Measurements from ENCODE around the gene RIN3. TPM values are rescaled to one million over a fixed set of nuclear protein-coding genes. Genes with fewer than 3 reads are reported as not detected.

Gene RIN3
- total RNA-seq, 3 donors from 2014 or later (not counting 1 experiment from before 2014, with no cell fraction given), result 248 to 289 (median 282) TPM

DNA sequence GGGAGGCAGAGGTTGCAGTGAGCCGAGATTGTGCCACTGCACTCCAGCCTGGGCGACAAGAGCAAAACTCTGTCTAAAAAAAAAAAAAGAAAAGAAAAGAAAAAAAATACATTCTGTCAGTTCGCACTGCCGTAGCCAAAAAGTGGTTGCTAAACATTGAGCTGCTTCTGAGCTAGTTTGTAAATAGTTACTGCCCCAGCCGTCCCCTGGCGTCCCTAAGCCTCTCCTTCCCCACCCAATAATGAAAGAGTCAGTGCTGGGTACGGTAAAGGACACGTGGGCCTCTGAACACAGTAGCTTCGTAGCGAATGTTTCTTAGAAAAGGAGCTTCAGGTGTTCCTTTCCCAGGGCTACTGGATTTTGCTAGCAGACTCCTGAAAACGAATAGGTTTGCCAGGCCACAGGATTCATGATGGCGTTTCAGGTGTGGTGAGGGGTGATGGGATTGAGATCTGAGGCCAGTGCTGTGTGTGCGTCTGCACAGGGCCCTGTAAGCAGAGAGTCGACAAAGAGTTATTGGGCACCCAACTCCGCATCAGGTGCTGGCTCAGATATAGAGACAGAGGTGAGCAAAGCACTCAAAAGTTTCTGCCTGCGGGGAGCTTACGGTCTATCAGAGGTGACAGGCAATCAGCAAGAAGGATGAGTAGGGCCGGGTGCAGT is 140.8 kb downstream of the RIN3 start:
- peaks cover 98% of the 10 kb centered on the region for H3K4me1 ChIP-seq (ENCODE audit: control insufficient read depth, insufficient read depth, low read length)
- 33% methylated on average over 18 of the region's 18 CpGs for WGBS (ENCODE audit: insufficient coverage)
- H3K27me3 ChIP-seq (ENCODE audit: control insufficient read depth, insufficient read depth, low read length), result no peaks in the 10 kb centered on the region
- intact Hi-C loops (cut with micrococcal nuclease), result loop anchor here (5.0 kb wide), 2 partner anchors 33 to 63 kb away; no protein-coding TSS in a partner anchor
- H3K27me3 Mint-ChIP-seq (ENCODE audit: low read depth in 2 of 2), result no peaks in the 10 kb centered on the region
- H3K27ac ChIP-seq (ENCODE audit: low read length), result peak overlapping the region; percentile 87
- H3K4me1 Mint-ChIP-seq, result peaks cover 88 to 97% of the 10 kb centered on the region in 2 donors
- H3K4me3 ChIP-seq (ENCODE audit: low read length), result peak overlapping the region; percentile 34
- TF ChIP-seq, protein P1, sequence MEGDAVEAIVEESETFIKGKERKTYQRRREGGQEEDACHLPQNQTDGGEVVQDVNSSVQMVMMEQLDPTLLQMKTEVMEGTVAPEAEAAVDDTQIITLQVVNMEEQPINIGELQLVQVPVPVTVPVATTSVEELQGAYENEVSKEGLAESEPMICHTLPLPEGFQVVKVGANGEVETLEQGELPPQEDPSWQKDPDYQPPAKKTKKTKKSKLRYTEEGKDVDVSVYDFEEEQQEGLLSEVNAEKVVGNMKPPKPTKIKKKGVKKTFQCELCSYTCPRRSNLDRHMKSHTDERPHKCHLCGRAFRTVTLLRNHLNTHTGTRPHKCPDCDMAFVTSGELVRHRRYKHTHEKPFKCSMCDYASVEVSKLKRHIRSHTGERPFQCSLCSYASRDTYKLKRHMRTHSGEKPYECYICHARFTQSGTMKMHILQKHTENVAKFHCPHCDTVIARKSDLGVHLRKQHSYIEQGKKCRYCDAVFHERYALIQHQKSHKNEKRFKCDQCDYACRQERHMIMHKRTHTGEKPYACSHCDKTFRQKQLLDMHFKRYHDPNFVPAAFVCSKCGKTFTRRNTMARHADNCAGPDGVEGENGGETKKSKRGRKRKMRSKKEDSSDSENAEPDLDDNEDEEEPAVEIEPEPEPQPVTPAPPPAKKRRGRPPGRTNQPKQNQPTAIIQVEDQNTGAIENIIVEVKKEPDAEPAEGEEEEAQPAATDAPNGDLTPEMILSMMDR (IDR thresholded peaks at IDR 0.05), result no peak
- H3K36me3 ChIP-seq (ENCODE audit: control insufficient read depth, insufficient read depth, low read length), result peaks cover 42% of the 10 kb centered on the region
- peaks cover 11% of the 10 kb centered on the region for H3K36me3 Mint-ChIP-seq
- ATAC-seq (peak in 1 of 3 donors; percentile 6), DNase-seq (peak; percentile 42 to 46)
- peak overlapping the region; percentile 96 to 99 for H3K27ac Mint-ChIP-seq
- H3K4me3 Mint-ChIP-seq, result peak overlapping the region; percentile 90
- no peaks in the 10 kb centered on the region for H3K9me3 Mint-ChIP-seq
- no peaks in the 10 kb centered on the region for H3K9me3 ChIP-seq (ENCODE audit: control insufficient read depth, insufficient read depth, low read length)

- no peaks in the 10 kb centered on the region for H3K27me3 Mint-ChIP-seq (ENCODE audit: low read depth in 2 of 2)
- no peaks in the 10 kb centered on the region for H3K27me3 ChIP-seq (ENCODE audit: control insufficient read depth, insufficient read depth, low read length)
- peak; percentile 42 to 57 for DNase-seq
- H3K4me1 Mint-ChIP-seq, result peaks cover 88 to 97% of the 10 kb centered on the region in 2 donors
- no peaks in the 10 kb centered on the region for H3K9me3 Mint-ChIP-seq
- ATAC-seq, result peak; percentile 18 to 31 (median 25)
- H3K4me1 ChIP-seq (ENCODE audit: control insufficient read depth, insufficient read depth, low read length), result peaks cover 98% of the 10 kb centered on the region
- TF ChIP-seq, protein P1 (IDR thresholded peaks at IDR 0.05), result no peak
- peak overlapping the region; percentile 96 to 99 for H3K27ac Mint-ChIP-seq
- intact Hi-C loops (cut with micrococcal nuclease), result no loop called here
- 50% methylated on average over 13 of the region's 13 CpGs for WGBS (ENCODE audit: insufficient coverage)
- peaks cover 11% of the 10 kb centered on the region for H3K36me3 Mint-ChIP-seq
- H3K4me3 ChIP-seq (ENCODE audit: low read length), result peak overlapping the region; percentile 25
- H3K27ac ChIP-seq (ENCODE audit: low read length), result peak overlapping the region; percentile 87
- peaks cover 54% of the 10 kb centered on the region for H3K36me3 ChIP-seq (ENCODE audit: control insufficient read depth, insufficient read depth, low read length)
- H3K4me3 Mint-ChIP-seq, result peak overlapping the region; percentile 90
- no peaks in the 10 kb centered on the region for H3K9me3 ChIP-seq (ENCODE audit: control insufficient read depth, insufficient read depth, low read length)
Observed at GRCh38 chr14:92655419-92656201, 142.0 kb downstream of the RIN3 start.

- peaks cover 96% of the 10 kb centered on the region for H3K4me1 ChIP-seq (ENCODE audit: control insufficient read depth, insufficient read depth, low read length)
- ATAC-seq (no peak), DNase-seq (no peak)
- H3K36me3 ChIP-seq (ENCODE audit: control insufficient read depth, insufficient read depth, low read length), result peaks cover 62% of the 10 kb centered on the region
- no peaks in the 10 kb centered on the region for H3K27me3 ChIP-seq (ENCODE audit: control insufficient read depth, insufficient read depth, low read length)
- Mint-ChIP-seq H3K9me3 (no peaks in the 10 kb centered on the region), H3K27ac (peak overlapping the region; percentile 96 to 99), H3K4me1 (peaks cover 86 to 95% of the 10 kb centered on the region in 2 donors), H3K36me3 (peaks cover 11% of the 10 kb centered on the region), H3K27me3 (ENCODE audit: low read depth in 2 of 2) (no peaks in the 10 kb centered on the region), H3K4me3 (peak overlapping the region; percentile 90)
- TF ChIP-seq, protein P1 (IDR thresholded peaks at IDR 0.05), result no peak
- intact Hi-C loops (cut with micrococcal nuclease), result no loop called here
- H3K27ac ChIP-seq (ENCODE audit: low read length), result peak overlapping the region; percentile 87
- WGBS (ENCODE audit: insufficient coverage), result 67% methylated on average over 8 of the region's 8 CpGs
- peak overlapping the region; percentile 25 for H3K4me3 ChIP-seq (ENCODE audit: low read length)
- no peaks in the 10 kb centered on the region for H3K9me3 ChIP-seq (ENCODE audit: control insufficient read depth, insufficient read depth, low read length)
Observed at GRCh38 chr14:92656306-92657081, 142.9 kb downstream of the RIN3 start.
